PC-3 (cell line): ENCODE data around the gene BNIP5. TPM values are rescaled to one million over a fixed set of nuclear protein-coding genes. Genes with fewer than 3 reads are reported as not detected.

ENCODE experiments used
- ATAC-seq: fragments of 200-7000 bp; cut with Tn5 transposase; 2 replicates; pipeline ENCODE4 v1.9.1; 2020; ENCODE audit warnings: mild to moderate bottlenecking, moderate library complexity
- BruUV-seq: library from RNA; stranded (reverse); fragments of 400-500 nt; replicated peaks from 2 replicates; lab custom pipeline; 2021; lab: Mats Ljungman, UMichigan
- CTCF ChIA-PET: fragments of 300-600 bp; sonication (Branson Sonifier 250); formaldehyde crosslinking; loops from one replicate; lab custom pipeline; 2022; ENCODE audit warnings: antibody characterized with exemption; lab: Charles Lee
- POLR2A ChIA-PET: fragments of 300-600 bp; sonication (Branson Sonifier 250); formaldehyde crosslinking; loops from one replicate; lab custom pipeline; 2022; ENCODE audit warnings: antibody characterized with exemption; ENCODE audit not compliant: unreplicated experiment; lab: Charles Lee
- DNase-seq: peaks from one replicate; pipeline ENCODE4 v3.0.0-alpha.2; 2015
- H2AFZ ChIP-seq: fragments of 300-600 bp; sonication (generic); 2 replicates; pipeline ENCODE4 v1.6.0; 2016; ENCODE audit warnings: antibody characterized with exemption, low read length
- H3F3A ChIP-seq: fragments of 300-600 bp; sonication (generic); one replicate; pipeline ENCODE4 v1.6.0; 2017; ENCODE audit warnings: antibody characterized with exemption, low read length, control low read depth, mild to moderate bottlenecking; ENCODE audit not compliant: unreplicated experiment
- H3K27ac ChIP-seq: fragments of 300-600 bp; sonication (generic); 2 replicates; pipeline ENCODE4 v1.5.1; 2016; ENCODE audit warnings: mild to moderate bottlenecking, low read length
- H3K27me3 ChIP-seq: fragments of 300-600 bp; sonication (generic); 2 replicates; pipeline ENCODE4 v1.6.1; 2016; ENCODE audit warnings: low read length, mixed read lengths
- H3K36me3 ChIP-seq: fragments of 300-600 bp; sonication (generic); 2 replicates; pipeline ENCODE4 v1.6.1; 2016; ENCODE audit warnings: low read depth, mixed run types, low read length, mixed read lengths
- H3K4me1 ChIP-seq: fragments of 300-600 bp; sonication (generic); 2 replicates; pipeline ENCODE4 v1.5.1; 2016; ENCODE audit warnings: low read length; ENCODE audit not compliant: insufficient read depth
- H3K4me2 ChIP-seq: fragments of 300-600 bp; sonication (generic); 2 replicates; pipeline ENCODE4 v1.6.0; 2016; ENCODE audit warnings: low read length
- H3K4me3 ChIP-seq: fragments of 300-600 bp; sonication (generic); 2 replicates; pipeline ENCODE4 v1.5.1; 2016; ENCODE audit warnings: mild to moderate bottlenecking, low read length, mixed read lengths
- H3K79me2 ChIP-seq: fragments of 300-600 bp; sonication (generic); 2 replicates; pipeline ENCODE4 v1.6.1; 2017; ENCODE audit warnings: low read length, mixed read lengths
- H3K9ac ChIP-seq: fragments of 300-600 bp; sonication (generic); 2 replicates; pipeline ENCODE4 v1.6.0; 2016; ENCODE audit warnings: mild to moderate bottlenecking, low read length
- H3K9me2 ChIP-seq: fragments of 300-600 bp; sonication (generic); replicated peaks from 2 replicates; pipeline ENCODE4 v1.6.1; 2016; ENCODE audit warnings: mixed run types, low read length, mixed read lengths
- H3K9me3 ChIP-seq: fragments of 300-600 bp; sonication (generic); 2 replicates; pipeline ENCODE4 v1.6.1; 2016; ENCODE audit warnings: low read length, mixed read lengths
- H4K20me1 ChIP-seq: fragments of 300-600 bp; sonication (generic); 2 replicates; pipeline ENCODE4 v1.6.1; 2016; ENCODE audit warnings: low read length, mixed read lengths
- CTCF ChIP-seq: fragments of 300-600 bp; sonication (generic); conservative IDR thresholded peaks from 2 replicates; pipeline ENCODE4 v1.5.1; 2017; ENCODE audit warnings: antibody characterized with exemption, low read depth, mild to moderate bottlenecking, low read length
- EZH2 ChIP-seq: fragments of 300-600 bp; sonication (generic); IDR thresholded peaks from one replicate; pipeline ENCODE4 v1.6.1; 2017; ENCODE audit warnings: antibody characterized with exemption, mild to moderate bottlenecking, low read length; ENCODE audit not compliant: unreplicated experiment
- EZH2phosphoT487 ChIP-seq: fragments of 300-600 bp; sonication (generic); IDR thresholded peaks from 2 replicates; pipeline ENCODE4 v1.6.1; 2018; ENCODE audit warnings: mild to moderate bottlenecking, antibody characterized with exemption, low read length, borderline replicate concordance
- intact Hi-C: fragments of 100-400 bp; cut with micrococcal nuclease; formaldehyde crosslinking; loops from 2 replicates; pipeline ENCODE4 v1.9.0; 2023
- total RNA-seq: library from RNA; depleted of rRNA; stranded (reverse); fragments of >200 nt; gene quantifications from 2 replicates; pipeline ENCODE4 v1.2.3, GENCODE V29; 2014

Gene BNIP5
- total RNA-seq, 1 experiment from 2014 or later: not detected

GRCh38 chr6:36296240-36296639 is 40.4 kb downstream of the BNIP5 start:
- H3K27ac ChIP-seq: no peak overlapping the region
- H3K79me2 ChIP-seq: no peaks in the 10 kb centered on the region
- H4K20me1 ChIP-seq: no peaks in the 10 kb centered on the region
- no peak overlapping the region for H3K4me3 ChIP-seq
- H3K4me2 ChIP-seq: no peak overlapping the region
- H3F3A ChIP-seq: no peaks in the 10 kb centered on the region
- H3K9ac ChIP-seq: no peak overlapping the region
- no peak for TF ChIP-seq CTCF
- TF ChIP-seq EZH2: no peak
- no peak for TF ChIP-seq EZH2phosphoT487
- no peaks in the 10 kb centered on the region for H3K9me3 ChIP-seq
- H3K9me2 ChIP-seq: no peaks in the 10 kb centered on the region
- BruUV-seq: no TSS peak
- POLR2A ChIA-PET: no interaction called here
- intact Hi-C loops: no loop called here
- H3K4me1 ChIP-seq: no peaks in the 10 kb centered on the region
- H2AFZ ChIP-seq: no peak overlapping the region
- ATAC-seq (no peak), DNase-seq (no peak)
- CTCF ChIA-PET: interaction anchor here (0.6 kb wide), 1 partner anchor 177 kb away, joined by 7 read pairs; no protein-coding TSS in a partner anchor
- no peaks in the 10 kb centered on the region for H3K36me3 ChIP-seq
- peaks cover 14% of the 10 kb centered on the region; the same call in 1 of the 2 replicates for H3K27me3 ChIP-seq

DNA sequence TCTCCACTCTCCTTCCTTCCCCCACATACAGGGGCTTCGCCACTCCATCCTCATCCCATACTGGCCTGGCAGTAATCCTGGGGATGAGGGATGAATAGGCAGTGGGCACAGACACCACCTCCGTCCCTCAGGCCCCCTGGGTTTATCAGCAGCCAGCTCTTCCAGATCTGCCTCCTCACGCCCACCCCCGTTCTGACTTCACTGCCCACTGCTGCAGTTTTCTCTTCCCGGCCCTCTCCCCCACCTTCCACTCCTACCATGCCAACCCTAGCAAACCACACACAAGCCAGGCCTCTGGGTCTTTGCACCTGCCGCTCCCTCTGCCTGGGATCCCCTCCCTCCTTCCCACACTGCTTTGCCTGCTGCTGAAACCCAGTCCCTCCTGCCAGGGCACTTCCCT is 44.5 kb downstream of the BNIP5 start:
- no TSS peak for BruUV-seq
- no peaks in the 10 kb centered on the region for H3K9me2 ChIP-seq
- CTCF ChIA-PET: no interaction called here
- no peaks in the 10 kb centered on the region for H4K20me1 ChIP-seq
- H3K27me3 ChIP-seq: peaks cover 14% of the 10 kb centered on the region; the same call in 1 of the 2 replicates
- DNase-seq: no peak
- no peak overlapping the region for H3K9ac ChIP-seq
- H3F3A ChIP-seq: no peaks in the 10 kb centered on the region
- no peaks in the 10 kb centered on the region; the same call in 1 of the 2 replicates for H3K4me1 ChIP-seq
- no peak overlapping the region for H3K27ac ChIP-seq
- no peaks in the 10 kb centered on the region for H3K36me3 ChIP-seq
- no peak overlapping the region for H3K4me2 ChIP-seq
- intact Hi-C loops: no loop called here
- no peak for ATAC-seq
- no peaks in the 10 kb centered on the region for H3K79me2 ChIP-seq
- POLR2A ChIA-PET: no interaction called here
- H3K9me3 ChIP-seq: no peaks in the 10 kb centered on the region
- H3K4me3 ChIP-seq: no peak overlapping the region
- H2AFZ ChIP-seq: no peak overlapping the region
- no peak for TF ChIP-seq EZH2phosphoT487
- no peak for TF ChIP-seq CTCF
- TF ChIP-seq EZH2: no peak
